GM19099 (cell line): ENCODE measurements around the gene PPP1R14B.

Source experiments
- POLR2A ChIP-seq: IDR thresholded peaks from 3 replicates; pipeline ENCODE4 v1.6.1; 2011; ENCODE audit warnings: low read depth; ENCODE audit not compliant: insufficient read length; ENCODE audit errors: extremely low read depth

Gene PPP1R14B

GRCh38 chr11:64285885-64286800, 39.4 kb upstream of the PPP1R14B start:
- TF ChIP-seq POLR2A: no peak

DNA sequence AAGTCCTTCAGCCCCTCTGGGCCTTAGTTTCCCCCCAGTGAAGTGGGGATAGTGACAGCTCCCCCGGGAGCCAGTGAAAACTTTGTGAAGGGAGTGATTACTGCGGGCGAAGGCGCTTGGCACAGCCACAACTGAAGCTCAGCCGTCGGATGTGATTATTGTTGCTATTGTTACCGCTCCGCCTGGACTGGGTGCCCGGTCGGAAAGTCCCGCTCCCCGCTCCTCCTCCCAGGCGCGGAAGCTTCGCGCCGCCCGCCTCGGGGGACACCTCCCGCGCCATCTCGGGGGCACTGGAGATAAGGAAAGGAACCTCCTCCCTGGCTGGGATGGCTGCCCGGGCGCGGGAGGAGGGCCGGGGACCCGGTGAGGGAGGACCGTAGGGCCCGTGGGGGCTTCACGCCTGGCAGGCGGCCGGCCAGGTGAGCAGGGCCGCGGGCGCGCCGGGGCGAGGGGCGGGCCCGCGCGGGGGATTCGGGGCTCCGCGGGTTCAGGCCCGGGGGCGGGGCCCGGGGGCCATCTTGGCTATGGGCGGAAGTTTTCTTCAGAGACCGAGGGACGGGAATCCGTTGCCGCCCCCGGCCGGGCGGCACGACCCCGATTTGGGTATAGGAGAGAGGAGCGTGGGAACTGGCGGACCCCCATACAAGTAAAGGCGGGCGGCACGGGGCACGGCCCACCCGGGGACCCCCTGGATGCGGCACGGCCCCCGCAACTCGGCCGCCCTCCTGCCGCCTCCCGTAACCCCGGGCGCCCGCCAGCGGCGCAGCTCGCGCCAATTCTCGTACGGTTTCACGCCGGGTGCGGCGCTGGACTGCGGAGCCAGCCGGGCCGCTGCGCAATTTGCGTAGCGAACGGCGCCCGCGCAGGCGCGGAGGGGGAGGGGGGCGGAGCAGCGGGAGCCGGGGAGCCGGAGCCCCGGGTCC, 38.5 kb upstream of the PPP1R14B start, which contains the start of gene GPR137:
GPR137 (plus strand) TSS at position 887 of the 923 bp plus-strand sequence. CDS start 677 bp downstream, outside the sequence.
- TF ChIP-seq POLR2A: peak; percentile 63

GRCh38 chr11:64284048-64284961, 37.6 kb upstream of the PPP1R14B start, which contains the start of gene BAD:
Gene BAD (minus strand): TSS chr11:64284665. CDS start chr11:64284368, 297 bp downstream.
- peak; percentile 61 for TF ChIP-seq POLR2A

- no peak for TF ChIP-seq POLR2A
Observed at GRCh38 chr11:64283092-64283491, 36.3 kb upstream of the PPP1R14B start.

DNA sequence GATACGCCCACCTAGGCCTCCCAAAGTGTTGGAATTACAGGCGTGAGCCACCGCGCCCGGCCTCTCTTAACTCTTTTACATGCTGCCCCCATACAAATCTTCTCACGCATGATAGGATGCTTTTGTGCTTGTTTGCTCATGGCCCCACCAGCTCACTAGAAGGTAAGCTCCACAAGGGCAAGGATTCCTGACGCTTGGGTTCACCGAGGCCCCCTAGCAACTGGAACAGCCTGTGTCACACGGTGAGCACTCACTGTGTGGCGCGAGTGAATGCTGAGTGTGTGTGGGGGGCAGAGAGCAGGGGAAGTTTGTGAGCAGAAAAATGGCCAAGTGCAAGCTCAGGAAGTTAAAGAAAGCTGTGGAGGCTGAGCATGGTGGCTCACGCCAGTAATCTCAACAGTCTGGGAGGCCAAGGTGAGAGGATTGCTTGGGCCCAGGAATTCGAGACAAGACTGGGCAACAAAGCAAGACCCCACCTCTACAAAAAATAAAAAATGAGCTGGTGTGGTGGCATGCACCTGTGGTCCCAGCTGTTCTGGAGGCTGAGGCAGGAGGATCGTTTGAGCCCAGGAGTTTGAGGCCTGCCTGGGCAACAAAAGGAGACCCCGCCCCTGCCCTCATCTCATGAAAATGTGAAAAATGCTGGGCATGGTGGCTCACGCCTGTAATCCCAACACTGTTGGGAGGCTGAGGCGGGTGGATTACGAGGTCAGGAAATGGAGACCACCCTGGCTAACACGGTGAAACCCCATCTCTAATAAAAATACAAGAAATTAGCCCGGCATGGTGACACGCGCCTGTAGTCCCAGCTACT, 35.4 kb upstream of the PPP1R14B start:
- no peak for TF ChIP-seq POLR2A

DNA sequence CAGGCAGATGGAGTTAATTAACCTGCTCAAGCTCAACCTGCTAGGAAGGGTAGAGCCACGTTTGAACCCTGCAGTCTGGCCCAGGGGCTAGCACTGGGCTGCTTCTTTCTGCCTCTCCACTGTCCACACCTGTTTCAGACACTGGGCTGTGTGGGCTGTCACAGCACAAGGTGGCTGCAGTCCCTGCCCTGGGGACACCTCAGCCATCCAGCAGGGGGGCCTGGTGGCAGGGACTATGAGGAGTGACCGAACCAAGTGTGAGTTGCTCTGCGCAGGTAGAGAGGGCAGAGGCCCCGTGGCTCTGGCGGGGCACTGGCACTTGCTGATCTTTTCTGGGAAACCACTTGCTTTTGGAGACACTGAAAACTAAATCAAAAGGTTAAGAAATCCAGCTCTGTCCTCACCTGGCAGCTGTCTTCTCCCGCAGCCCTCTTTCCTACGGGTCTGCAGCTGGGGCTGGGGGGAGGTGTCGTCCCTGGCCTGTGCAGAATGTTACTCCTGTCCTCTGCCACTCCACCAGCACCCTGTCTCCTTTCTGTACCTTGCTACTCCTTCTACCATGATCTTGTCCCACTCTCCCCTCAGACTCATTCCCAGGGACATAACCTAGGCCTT, 31.9 kb upstream of the PPP1R14B start:
- no peak for TF ChIP-seq POLR2A

GRCh38 chr11:64276653-64277431, 30.1 kb upstream of the PPP1R14B start:
- no peak for TF ChIP-seq POLR2A

- TF ChIP-seq POLR2A: no peak
Observed at GRCh38 chr11:64275841-64276240, 29.1 kb upstream of the PPP1R14B start.

DNA sequence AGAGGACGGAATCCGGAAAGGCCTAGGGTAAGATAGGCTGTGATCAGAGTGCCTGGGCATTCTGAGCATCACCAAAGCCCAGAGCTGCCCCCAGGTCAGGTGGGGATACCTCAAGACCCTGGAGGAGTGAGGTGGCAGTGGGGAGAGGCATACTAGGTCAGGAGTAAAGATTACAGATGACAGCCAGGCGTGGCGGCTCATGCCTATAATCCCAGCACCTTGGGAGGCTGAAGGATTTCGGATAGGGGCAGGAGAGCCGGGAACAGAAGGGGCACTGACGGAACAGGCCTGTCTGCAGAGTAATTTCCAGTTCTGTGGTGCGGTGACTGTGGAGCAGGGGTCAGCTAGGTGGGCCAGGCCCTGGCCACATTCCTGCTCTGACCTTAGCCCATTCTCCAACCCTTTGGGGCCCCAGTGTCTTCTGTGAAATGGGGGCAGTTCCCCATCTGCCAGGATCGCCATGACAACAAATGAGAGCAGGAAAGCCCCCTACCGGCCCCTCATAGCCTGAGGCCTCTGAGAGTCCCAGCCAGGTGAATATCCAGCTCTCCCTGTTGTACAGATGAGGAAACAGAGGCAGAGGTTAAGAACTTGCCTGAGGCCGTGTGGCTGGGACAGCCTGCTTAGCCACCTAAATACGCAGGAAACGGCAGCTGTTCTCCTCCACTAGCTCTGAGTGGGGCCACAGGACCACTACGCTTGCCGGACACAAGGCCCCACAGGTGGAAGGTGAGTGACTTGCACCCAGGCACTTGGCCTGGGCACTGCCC, 28.5 kb upstream of the PPP1R14B start:
- TF ChIP-seq POLR2A: no peak

DNA sequence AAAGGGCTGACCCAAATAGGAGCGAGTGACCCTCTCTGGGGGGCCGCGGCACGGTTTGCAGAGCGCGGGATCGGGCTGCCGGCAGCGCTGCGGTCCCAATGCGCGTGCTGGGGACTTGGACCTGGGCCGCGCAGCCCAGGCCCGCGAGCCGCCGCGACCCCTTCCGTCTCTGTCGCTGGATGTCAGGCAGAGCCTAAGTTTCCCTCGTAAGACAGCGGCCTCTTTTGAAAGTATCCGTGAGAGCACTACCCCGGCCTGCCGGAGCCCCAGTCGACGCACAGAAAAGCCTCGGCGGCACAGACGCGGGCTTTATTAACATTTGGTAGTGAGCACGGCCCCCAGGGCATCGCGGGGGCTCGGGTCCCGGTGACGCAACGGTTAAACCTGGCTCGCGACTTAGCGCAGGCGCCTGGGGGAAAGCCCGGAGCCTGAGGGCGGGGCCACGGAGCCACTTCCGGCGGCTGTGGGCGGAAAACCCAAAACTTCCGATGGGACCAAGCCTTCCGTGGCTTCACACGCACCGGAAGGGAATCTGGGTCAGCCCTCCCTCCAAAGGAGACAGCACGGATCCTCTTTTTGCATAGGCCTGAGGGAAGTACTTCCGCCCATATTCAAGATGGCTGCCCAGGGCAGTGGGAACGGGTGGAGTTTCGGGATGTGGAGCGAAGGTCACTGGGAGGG, 22.9 kb upstream of the PPP1R14B start:
- TF ChIP-seq POLR2A: peak; percentile 63
